WTC11 (cell line): ENCODE measurements around the gene PROZ.

Experiments
- CBFB ChIP-seq: sonication (generic); formaldehyde crosslinking; IDR thresholded peaks from 2 replicates; pipeline ENCODE4 v1.8.1; 2022; ENCODE audit warnings: mild to moderate bottlenecking, low read depth, missing genetic modification reagents
- CTCF ChIP-seq: fragments of 200-600 bp; IDR thresholded peaks from 2 replicates; pipeline ENCODE4 v1.8.0; 2022; ENCODE audit warnings: antibody characterized with exemption
- ESRRA ChIP-seq: sonication (generic); formaldehyde crosslinking; IDR thresholded peaks from 2 replicates; pipeline ENCODE4 v1.8.1; 2022; ENCODE audit warnings: mild to moderate bottlenecking, missing genetic modification reagents, borderline replicate concordance
- JUN ChIP-seq: sonication (generic); formaldehyde crosslinking; IDR thresholded peaks from 2 replicates; pipeline ENCODE4 v1.8.0; 2023; ENCODE audit warnings: mild to moderate bottlenecking, missing genetic modification reagents
- RORB ChIP-seq: fragments of 250-450 bp; sonication (Bioruptor Pico); IDR thresholded peaks from 2 replicates; pipeline ENCODE4 v1.9.0; 2021; ENCODE audit warnings: mild to moderate bottlenecking
- SP1 ChIP-seq: sonication (generic); formaldehyde crosslinking; conservative IDR thresholded peaks from 2 replicates; pipeline ENCODE4 v1.8.1; 2022; ENCODE audit warnings: missing genetic modification reagents
- ZBTB43 ChIP-seq: sonication (generic); formaldehyde crosslinking; IDR thresholded peaks from 2 replicates; pipeline ENCODE4 v1.8.1; 2023; ENCODE audit warnings: mild to moderate bottlenecking, missing genetic modification reagents

GRCh38 chr13:113182046-113182445 lies 23.6 kb downstream of the PROZ start:
- TF ChIP-seq CTCF (no peak), ZBTB43 (CRISPR knock-in tag) (no peak), RORB (no peak), JUN (CRISPR knock-in tag) (no peak), ESRRA (CRISPR knock-in tag) (no peak), SP1 (CRISPR knock-in tag) (no peak), CBFB (CRISPR knock-in tag) (no peak)
